K562 (cell line): Measurements from ENCODE around the gene PSPH. TPM values are rescaled to one million over a fixed set of nuclear protein-coding genes. Genes with fewer than 3 reads are reported as not detected.
A peak's percentile ranks its signal among the peaks of the same experiment; 100 is the strongest.

Experiments
- CCAR2 ChIP-seq: fragments of 200-400 bp; formaldehyde crosslinking; IDR thresholded peaks from 2 replicates; pipeline ENCODE4 v1.6.1; 2017; ENCODE audit warnings: mild to moderate bottlenecking, low read depth, low read length
- DACH1 ChIP-seq: fragments of 450-650 bp; IDR thresholded peaks from 2 replicates; pipeline ENCODE4 v1.6.1; 2018; ENCODE audit not compliant: partially characterized antibody
- DNMT1 ChIP-seq: fragments of 450-650 bp; IDR thresholded peaks from 2 replicates; pipeline ENCODE4 v1.6.1; 2016; ENCODE audit warnings: antibody characterized with exemption, mild to moderate bottlenecking
- FOS ChIP-seq: IDR thresholded peaks from 3 replicates; pipeline ENCODE4 v1.6.1; 2011; ENCODE audit not compliant: insufficient read length; ENCODE audit errors: extremely low read depth
- FOXK1 ChIP-seq: sonication (generic); formaldehyde crosslinking; IDR thresholded peaks from 2 replicates; pipeline ENCODE4 v1.8.0; 2022; ENCODE audit warnings: missing genetic modification reagents, mild to moderate bottlenecking, borderline replicate concordance
- FOXP1 ChIP-seq: sonication (generic); formaldehyde crosslinking; IDR thresholded peaks from 2 replicates; pipeline ENCODE4 v1.8.0; 2022; ENCODE audit warnings: mild to moderate bottlenecking, missing genetic modification reagents
- HCFC1 ChIP-seq: IDR thresholded peaks from 2 replicates; pipeline ENCODE4 v1.6.1; 2012; ENCODE audit warnings: low read depth, low read length, improper control_type of control experiment
- HNRNPUL1 ChIP-seq: fragments of 200-400 bp; formaldehyde crosslinking; IDR thresholded peaks from 2 replicates; pipeline ENCODE4 v1.6.1; 2017; ENCODE audit warnings: low read length
- ILK ChIP-seq: fragments of 450-650 bp; IDR thresholded peaks from 2 replicates; pipeline ENCODE4 v1.6.1; 2016; ENCODE audit warnings: missing genetic modification characterization, low read depth, mild to moderate bottlenecking, missing compliant biosample characterization, moderate library complexity, borderline replicate concordance
- MCM5 ChIP-seq: fragments of 450-650 bp; IDR thresholded peaks from 2 replicates; pipeline ENCODE4 v1.6.1; 2016; ENCODE audit warnings: low read depth
- PATZ1 ChIP-seq: fragments of 250-450 bp; sonication (Bioruptor Pico); IDR thresholded peaks from 2 replicates; pipeline ENCODE4 v1.5.0; 2020; ENCODE audit warnings: mild to moderate bottlenecking, borderline replicate concordance
- PKNOX1 ChIP-seq: fragments of 450-650 bp; IDR thresholded peaks from 2 replicates; pipeline ENCODE4 v1.6.1; 2016
- RBM22 ChIP-seq: fragments of 200-400 bp; formaldehyde crosslinking; IDR thresholded peaks from 2 replicates; pipeline ENCODE4 v1.6.1; 2018; ENCODE audit warnings: low read length, low read depth; ENCODE audit not compliant: poor library complexity, severe bottlenecking
- SAFB ChIP-seq: fragments of 200-400 bp; formaldehyde crosslinking; IDR thresholded peaks from 2 replicates; pipeline ENCODE4 v1.6.1; 2017; ENCODE audit warnings: low read depth, low read length, borderline replicate concordance
- TARDBP ChIP-seq: fragments of 450-650 bp; IDR thresholded peaks from 2 replicates; pipeline ENCODE4 v1.6.1; 2016
- USF1 ChIP-seq: sonication (generic); formaldehyde crosslinking; IDR thresholded peaks from 2 replicates; pipeline ENCODE4 v1.9.0; 2022; ENCODE audit warnings: mild to moderate bottlenecking, missing genetic modification reagents
- ZBTB17 ChIP-seq: fragments of 450-650 bp; formaldehyde crosslinking; IDR thresholded peaks from 2 replicates; pipeline ENCODE4 v1.4.0; 2020; ENCODE audit warnings: mild to moderate bottlenecking
- ZFP91 ChIP-seq: sonication (generic); formaldehyde crosslinking; IDR thresholded peaks from 2 replicates; pipeline ENCODE4 v1.8.0; 2022; ENCODE audit warnings: mild to moderate bottlenecking, missing genetic modification reagents
- ZFX ChIP-seq: sonication (generic); formaldehyde crosslinking; IDR thresholded peaks from 2 replicates; pipeline ENCODE4 v1.8.0; 2022; ENCODE audit warnings: mild to moderate bottlenecking, missing genetic modification reagents, moderate library complexity
- ZNF444 ChIP-seq: fragments of 250-450 bp; sonication (Bioruptor Pico); IDR thresholded peaks from 2 replicates; pipeline ENCODE4 v1.4.0; 2020; ENCODE audit warnings: mild to moderate bottlenecking, moderate library complexity
- ZNF696 ChIP-seq: fragments of 250-450 bp; sonication (Bioruptor Pico); conservative IDR thresholded peaks from 2 replicates; pipeline ENCODE4 v1.4.0; 2020; ENCODE audit warnings: mild to moderate bottlenecking, moderate library complexity
- polyA plus RNA-seq, 8 experiments: library from polyadenylated mRNA; depleted of rRNA in 4 of 8; stranded (reverse) in 5 of 8; unstranded in 3 of 8; fragments of >200 nt; fragmentation: Nextera tagmentation in 2 of 8; fragmentation: Illumina TruSeq in 1 of 8; extraction: Ambion mirVana in 2 of 8; extraction: Trizol in 1 of 8; gene quantifications; 2 replicates each; pipeline versions ENCODE4 v1.2.1 to v1.2.3, GENCODE V29; 2011 to 2014; ENCODE audit warnings: inconsistent platforms in 1 of 8, missing spikeins in 1 of 8
- total RNA-seq, 7 experiments: library from RNA; depleted of rRNA in 6 of 7; stranded (reverse); fragments of >200 nt in 6 of 7; fragmentation: Illumina TruSeq in 2 of 7; extraction: Trizol in 2 of 7; gene quantifications; 2 replicates each; pipeline versions ENCODE4 v1.2.1 to v1.2.3, GENCODE V29; 2011 to 2021; ENCODE audit warnings: low replicate concordance in 1 of 7
- TF ChIP-seq, protein P1 (sequence below): fragments of 250-450 bp; sonication (Bioruptor Pico); IDR thresholded peaks from 2 replicates; pipeline ENCODE4 v1.4.0; 2020

The PSPH gene
- total and polyA plus RNA-seq, 9 of the 15 experiments (the other 6 are each of a cell fraction or from before 2014, with no cell fraction given): 6.3 to 46.8 (median 20.2) TPM

DNA sequence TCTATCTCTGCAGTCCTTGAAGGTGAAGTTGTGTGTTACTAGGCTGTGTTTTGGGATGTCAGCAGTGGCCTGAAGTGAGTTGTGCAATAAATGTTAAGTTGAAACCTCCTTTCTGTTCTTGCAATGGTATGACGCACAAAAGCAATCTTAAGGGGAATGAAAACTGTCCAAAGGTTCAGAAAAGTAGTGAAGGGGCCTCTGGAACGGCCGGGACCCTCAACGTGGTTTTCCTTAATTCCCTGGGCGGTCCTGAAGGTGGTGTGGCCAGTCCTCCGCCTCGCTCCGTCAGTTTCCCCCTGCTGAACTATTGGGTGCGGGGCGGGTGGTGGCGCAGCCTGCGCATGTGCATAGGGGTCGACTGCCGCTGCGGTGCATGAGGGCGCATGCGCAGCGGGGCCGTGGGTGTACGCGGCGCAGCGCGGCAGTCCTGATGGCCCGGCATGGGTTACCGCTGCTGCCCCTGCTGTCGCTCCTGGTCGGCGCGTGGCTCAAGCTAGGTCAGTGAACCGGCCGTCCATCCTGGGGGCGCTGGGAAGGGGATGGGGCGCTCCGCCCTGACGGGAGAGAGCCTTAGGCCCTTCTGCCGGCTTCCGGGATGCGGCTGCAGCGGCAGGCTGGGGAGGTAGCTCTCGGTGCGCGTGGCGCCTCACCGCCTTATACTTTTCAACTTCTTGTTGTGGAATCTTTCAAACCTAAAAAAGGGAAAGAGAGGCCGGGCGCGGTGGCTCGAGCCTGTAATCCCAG, 12.8 kb upstream of the PSPH start, which contains the start of gene SUMF2 (continued):
- TF ChIP-seq FOXP1 (CRISPR knock-in tag) (no peak; the same call in 1 of the 2 replicates), PATZ1 (CRISPR knock-in tag) (no peak), HCFC1 (no peak), ZNF444 (CRISPR knock-in tag) (no peak), HNRNPUL1 (no peak), ZFX (CRISPR knock-in tag) (peak; percentile 86), PKNOX1 (0 out of 2 replicates have a peak, but pooled peaks have one; percentile 5), TARDBP (no peak), MCM5 (no peak), FOS (no peak), DACH1 (no peak), FOXK1 (0 out of 2 replicates have a peak, but pooled peaks have one; percentile 51), USF1 (CRISPR knock-in tag) (no peak), SAFB (no peak), ILK (tag) (no peak), ZFP91 (no peak), ZBTB17 (CRISPR knock-in tag) (peak; percentile 80; the same call in 1 of the 2 replicates), DNMT1 (no peak), ZNF696 (CRISPR knock-in tag) (no peak), RBM22 (peak; percentile 81), CCAR2 (no peak)
- TF ChIP-seq, protein P1, sequence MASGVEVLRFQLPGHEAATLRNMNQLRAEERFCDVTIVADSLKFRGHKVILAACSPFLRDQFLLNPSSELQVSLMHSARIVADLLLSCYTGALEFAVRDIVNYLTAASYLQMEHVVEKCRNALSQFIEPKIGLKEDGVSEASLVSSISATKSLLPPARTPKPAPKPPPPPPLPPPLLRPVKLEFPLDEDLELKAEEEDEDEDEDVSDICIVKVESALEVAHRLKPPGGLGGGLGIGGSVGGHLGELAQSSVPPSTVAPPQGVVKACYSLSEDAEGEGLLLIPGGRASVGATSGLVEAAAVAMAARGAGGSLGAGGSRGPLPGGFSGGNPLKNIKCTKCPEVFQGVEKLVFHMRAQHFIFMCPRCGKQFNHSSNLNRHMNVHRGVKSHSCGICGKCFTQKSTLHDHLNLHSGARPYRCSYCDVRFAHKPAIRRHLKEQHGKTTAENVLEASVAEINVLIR (CRISPR knock-in tag): no peak
